Thymus (tissue), 11 donors: ENCODE results near the gene ITPR1. TPM values are rescaled to one million over a fixed set of nuclear protein-coding genes. Genes with fewer than 3 reads are reported as not detected.

Experiments
- DNase-seq, 9 donors: peaks; one replicate each; pipeline ENCODE4 v3.0.0-alpha.2; 2013; ENCODE audit warnings: low spot score in 9 of 9, low read depth in 6 of 9, missing footprints in 1 of 9
- H3K27ac ChIP-seq, 2 donors: one replicate each; pipeline ENCODE4 v1.5.1; 2013; ENCODE audit warnings: control low read depth in 1 of 2, low read depth in 1 of 2, low read length in 1 of 2, mild to moderate bottlenecking in 1 of 2, moderate library complexity in 1 of 2
- H3K27me3 ChIP-seq, 2 donors: one replicate each; pipeline ENCODE4 v1.5.1; 2013; ENCODE audit warnings: low read length in 1 of 2; ENCODE audit not compliant: control insufficient read depth in 2 of 2, insufficient read depth in 1 of 2
- H3K36me3 ChIP-seq, 2 donors: one replicate each; pipeline ENCODE4 v1.5.1; 2013; ENCODE audit warnings: low read length in 1 of 2, mild to moderate bottlenecking in 1 of 2, moderate library complexity in 1 of 2; ENCODE audit not compliant: control insufficient read depth in 2 of 2, insufficient read depth in 2 of 2
- H3K4me1 ChIP-seq, 2 donors: one replicate each; pipeline ENCODE4 v1.5.1; 2013; ENCODE audit warnings: low read length in 2 of 2; ENCODE audit not compliant: control insufficient read depth in 2 of 2, insufficient read depth in 2 of 2
- H3K4me3 ChIP-seq, 2 donors: one replicate each; pipeline ENCODE4 v1.5.1; 2013; ENCODE audit warnings: low read length in 2 of 2, control low read depth in 1 of 2, mild to moderate bottlenecking in 1 of 2
- H3K9me3 ChIP-seq, 2 donors: one replicate each; pipeline ENCODE4 v1.5.1; 2013; ENCODE audit warnings: low read length in 1 of 2, mild to moderate bottlenecking in 1 of 2; ENCODE audit not compliant: control insufficient read depth in 2 of 2, insufficient read depth in 1 of 2
- WGBS: extraction: QIAGEN DNeasy Blood & Tissue Kit; methylation state at CpG from one replicate; pipeline ENCODE4 v1.1.7; 2013; 5-methylcytosine and 5-hydroxymethylcytosine counted together
- polyA plus RNA-seq: library from polyadenylated mRNA; stranded (reverse); fragments of 200-250 nt; gene quantifications from one replicate; pipeline ENCODE4 v1.2.3, GENCODE V29; 2013
- total RNA-seq: library from RNA; stranded (reverse); fragments of 120-200 nt; gene quantifications from one replicate; pipeline ENCODE4 v1.2.4, GENCODE V29; 2013
- donor health status: healthy.

ITPR1 gene
- total and polyA plus RNA-seq, 2 donors: 23.9 to 36.6 TPM

GRCh38 chr3:4495294-4496086 lies 2.3 kb downstream of the ITPR1 start:
- H3K4me3 ChIP-seq: peak overlapping the region; percentile 74 to 90
- H3K9me3 ChIP-seq: no peaks in the 10 kb centered on the region
- DNase-seq: no peak
- peaks cover 0 to 18% of the 10 kb centered on the region in 2 donors for H3K27me3 ChIP-seq
- peak overlapping the region; percentile 3 to 87 for H3K27ac ChIP-seq
- WGBS: 69% methylated on average over 3 of the region's 3 CpGs
- H3K4me1 ChIP-seq: peaks cover 22 to 30% of the 10 kb centered on the region in 2 donors
- H3K36me3 ChIP-seq: peaks cover 11 to 12% of the 10 kb centered on the region in 2 donors

- peaks cover 0 to 16% of the 10 kb centered on the region in 2 donors for H3K27me3 ChIP-seq
- H3K4me1 ChIP-seq: peaks cover 22 to 30% of the 10 kb centered on the region in 2 donors
- H3K9me3 ChIP-seq: no peaks in the 10 kb centered on the region
- 11% methylated on average over 3 of the region's 3 CpGs for WGBS
- H3K27ac ChIP-seq: peak overlapping the region in 1 of 2 donors; percentile 87
- H3K4me3 ChIP-seq: peak overlapping the region in 1 of 2 donors; percentile 5
- peak in 1 of 9 donors; percentile 53 for DNase-seq
- H3K36me3 ChIP-seq: peaks cover 16% of the 10 kb centered on the region in 2 donors
Measured at GRCh38 chr3:4496087-4496452, 2.9 kb downstream of the ITPR1 start.

GRCh38 chr3:4497005-4497692 lies 4.0 kb downstream of the ITPR1 start:
- DNase-seq: no peak
- H3K27ac ChIP-seq: no peak overlapping the region
- H3K36me3 ChIP-seq: peaks cover 20 to 23% of the 10 kb centered on the region in 2 donors
- WGBS: 76% methylated on average over 5 of the region's 5 CpGs
- peaks cover 22 to 25% of the 10 kb centered on the region in 2 donors for H3K4me1 ChIP-seq
- no peak overlapping the region for H3K4me3 ChIP-seq
- no peaks in the 10 kb centered on the region for H3K9me3 ChIP-seq
- peaks cover 0 to 5% of the 10 kb centered on the region in 2 donors for H3K27me3 ChIP-seq

- Histone ChIP-seq H3K9me3 (no peaks in the 10 kb centered on the region), H3K27ac (no peak overlapping the region), H3K36me3 (peaks cover 20 to 23% of the 10 kb centered on the region in 2 donors), H3K27me3 (no peaks in the 10 kb centered on the region), H3K4me1 (peaks cover 22% of the 10 kb centered on the region in 2 donors), H3K4me3 (no peak overlapping the region)
- WGBS: 95% methylated on average over 1 of the region's 1 CpG
- DNase-seq: no peak
Measured at GRCh38 chr3:4497843-4498324, 4.7 kb downstream of the ITPR1 start.

GRCh38 chr3:4498446-4498845 lies 5.3 kb downstream of the ITPR1 start:
- Histone ChIP-seq H3K9me3 (no peaks in the 10 kb centered on the region), H3K27me3 (no peaks in the 10 kb centered on the region), H3K4me3 (no peak overlapping the region), H3K27ac (no peak overlapping the region), H3K4me1 (peaks cover 27 to 28% of the 10 kb centered on the region in 2 donors), H3K36me3 (peaks cover 20 to 23% of the 10 kb centered on the region in 2 donors)
- DNase-seq: no peak
- 97% methylated on average over 5 of the region's 5 CpGs for WGBS

GRCh38 chr3:4501437-4501836 lies 8.3 kb downstream of the ITPR1 start:
- Histone ChIP-seq H3K4me1 (peaks cover 25 to 35% of the 10 kb centered on the region in 2 donors), H3K27ac (no peak overlapping the region), H3K4me3 (no peak overlapping the region), H3K36me3 (peaks cover 20 to 23% of the 10 kb centered on the region in 2 donors), H3K9me3 (no peaks in the 10 kb centered on the region), H3K27me3 (no peaks in the 10 kb centered on the region)
- 96% methylated on average over 3 of the region's 3 CpGs for WGBS
- no peak for DNase-seq

- no peak overlapping the region for H3K4me3 ChIP-seq
- H3K9me3 ChIP-seq: no peaks in the 10 kb centered on the region
- H3K36me3 ChIP-seq: peaks cover 20 to 23% of the 10 kb centered on the region in 2 donors
- no peak overlapping the region for H3K27ac ChIP-seq
- peaks cover 21 to 33% of the 10 kb centered on the region in 2 donors for H3K4me1 ChIP-seq
- 98% methylated on average over 9 of the region's 9 CpGs for WGBS
- DNase-seq: no peak
- H3K27me3 ChIP-seq: no peaks in the 10 kb centered on the region
Measured at GRCh38 chr3:4501927-4502326, 8.8 kb downstream of the ITPR1 start.

GRCh38 chr3:4503050-4503449 lies 9.9 kb downstream of the ITPR1 start:
- Histone ChIP-seq H3K27ac (peak overlapping the region in 1 of 2 donors; percentile 92), H3K4me1 (peaks cover 25 to 40% of the 10 kb centered on the region in 2 donors), H3K36me3 (peaks cover 17 to 23% of the 10 kb centered on the region in 2 donors), H3K9me3 (no peaks in the 10 kb centered on the region), H3K27me3 (no peaks in the 10 kb centered on the region), H3K4me3 (no peak overlapping the region)
- whole genome bisulfite sequencing: 40% methylated on average over 5 of the region's 5 CpGs
- DNase-seq: peak in 1 of 9 donors; percentile 37
